ENCODE data around the gene TTC39A.

The TTC39A gene

DNA sequence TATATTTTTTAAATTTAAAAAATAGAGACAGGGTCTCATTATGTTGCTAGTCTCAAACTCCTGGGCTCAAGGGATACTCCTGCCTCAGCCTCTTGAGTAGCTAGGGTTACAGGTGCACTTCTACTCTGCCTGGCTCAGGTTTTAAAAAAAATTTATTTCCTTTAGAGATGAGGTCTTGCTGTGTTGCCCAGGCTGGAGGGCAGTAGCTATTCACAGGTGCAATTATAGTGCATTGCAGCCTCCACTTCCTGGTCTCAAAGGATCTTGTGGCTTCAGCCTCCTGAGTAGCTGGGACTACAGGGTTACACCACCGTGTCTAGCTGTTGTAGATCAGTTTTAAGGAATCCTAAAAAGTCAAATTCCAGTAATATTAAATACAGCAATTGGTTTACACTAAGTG is 89.2 kb downstream of the TTC39A start:
- no peak overlapping the region for H3K27ac Mint-ChIP-seq
- no peaks in the 10 kb centered on the region for H3K27me3 Mint-ChIP-seq
- peaks cover 35% of the 10 kb centered on the region for H3K4me1 Mint-ChIP-seq (ENCODE audit: low read depth)
- intact Hi-C loops (cut with micrococcal nuclease): no loop called here
- H3K4me3 Mint-ChIP-seq: no peak overlapping the region
- H3K36me3 Mint-ChIP-seq (ENCODE audit: low read depth): peaks cover 20% of the 10 kb centered on the region
- no peaks in the 10 kb centered on the region for H3K9me3 Mint-ChIP-seq

DNA sequence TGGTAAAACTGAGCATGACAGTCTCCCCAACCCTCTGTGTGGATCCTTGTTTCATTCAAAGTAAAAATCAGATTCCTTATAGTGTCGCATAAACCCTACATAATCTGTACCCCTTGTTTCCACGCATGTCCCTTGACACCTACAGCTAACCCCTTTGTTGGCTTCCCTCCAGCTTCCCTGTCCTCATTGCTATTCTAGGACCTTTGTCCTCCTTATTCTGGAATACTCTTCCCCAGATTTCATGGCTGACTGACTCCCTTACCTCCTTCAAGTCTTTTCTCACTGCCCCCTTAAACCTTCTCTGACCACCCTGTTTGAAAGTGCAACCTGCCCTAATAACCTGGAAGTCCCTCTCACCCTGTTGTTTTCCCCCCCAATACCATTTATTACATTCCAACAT is 90.3 kb downstream of the TTC39A start:
- Mint-ChIP-seq H3K4me1 (ENCODE audit: low read depth) (peaks cover 40% of the 10 kb centered on the region), H3K27ac (no peak overlapping the region)

DNA sequence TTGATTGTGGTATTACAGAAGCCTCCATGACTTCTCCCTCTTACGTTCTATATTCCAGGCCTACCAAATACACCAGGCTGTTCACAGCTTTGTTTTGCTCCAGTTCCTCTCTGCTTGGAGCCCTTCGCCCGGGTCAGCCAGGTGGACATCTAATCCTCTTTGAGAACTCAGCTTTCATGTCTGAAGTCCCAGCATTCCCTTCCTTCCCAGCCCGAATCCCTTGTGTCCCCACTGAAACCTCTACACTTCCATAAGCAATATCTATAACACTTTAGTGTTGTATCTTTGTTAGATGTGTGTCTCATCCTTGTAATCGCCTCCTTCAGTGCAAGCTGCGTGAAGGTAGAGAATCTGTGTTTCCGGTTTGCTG is 92.3 kb downstream of the TTC39A start:
- H3K27ac Mint-ChIP-seq: no peak overlapping the region

More for the DNA sequence above, 90.3 kb downstream of the TTC39A start:
- intact Hi-C loops (cut with micrococcal nuclease): no loop called here
- Mint-ChIP-seq H3K27me3 (no peaks in the 10 kb centered on the region), H3K9me3 (no peaks in the 10 kb centered on the region), H3K4me3 (no peak overlapping the region), H3K36me3 (ENCODE audit: low read depth) (peaks cover 22% of the 10 kb centered on the region)

DNA sequence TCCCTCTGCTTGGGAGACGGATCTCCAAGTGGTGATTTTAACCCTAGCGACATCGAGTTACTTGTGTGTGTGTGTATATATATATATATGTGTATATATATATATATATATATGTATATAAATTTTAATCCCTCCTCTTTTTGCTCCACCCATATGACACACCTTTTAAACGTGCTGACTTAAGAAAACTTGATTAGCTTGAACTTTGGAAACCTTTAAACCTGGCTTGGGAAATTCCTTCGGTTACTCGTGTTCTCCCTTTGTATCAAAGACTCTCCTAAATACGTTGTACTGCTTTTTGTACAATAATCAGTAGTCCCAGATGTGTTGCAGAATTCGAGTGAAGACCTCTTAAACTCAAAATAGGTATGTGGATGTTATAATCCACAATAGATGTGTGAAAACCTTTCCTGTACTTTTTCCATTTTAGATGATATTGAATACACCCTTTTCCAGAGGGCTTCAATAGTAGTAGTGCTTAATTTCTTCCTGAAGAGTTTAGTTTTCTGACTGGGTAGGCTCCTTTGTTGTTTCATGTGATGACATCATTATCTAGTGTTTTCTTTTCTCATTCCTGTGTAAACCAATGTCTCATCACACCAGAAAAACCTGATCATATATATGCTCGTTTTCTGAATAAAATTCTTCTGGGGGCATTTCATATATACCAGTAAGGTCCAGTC is 92.9 kb downstream of the TTC39A start:
- Mint-ChIP-seq H3K27ac (no peak overlapping the region), H3K4me1 (ENCODE audit: low read depth) (peaks cover 42% of the 10 kb centered on the region), H3K9me3 (no peaks in the 10 kb centered on the region), H3K36me3 (ENCODE audit: low read depth) (peaks cover 16% of the 10 kb centered on the region), H3K4me3 (no peak overlapping the region), H3K27me3 (no peaks in the 10 kb centered on the region)
- intact Hi-C loops (cut with micrococcal nuclease): loop anchor here (2.0 kb wide), 1 partner anchor 59 kb away; no protein-coding TSS in a partner anchor

More for the DNA sequence above, 92.3 kb downstream of the TTC39A start:
- intact Hi-C loops (cut with micrococcal nuclease): no loop called here
- Mint-ChIP-seq H3K27me3 (no peaks in the 10 kb centered on the region), H3K36me3 (ENCODE audit: low read depth) (peaks cover 16% of the 10 kb centered on the region), H3K9me3 (no peaks in the 10 kb centered on the region), H3K4me3 (no peak overlapping the region), H3K4me1 (ENCODE audit: low read depth) (peaks cover 46% of the 10 kb centered on the region)
